ENCODE measurements around the gene MYG1. TPM values are rescaled to one million over a fixed set of nuclear protein-coding genes. Genes with fewer than 3 reads are reported as not detected.
A peak's percentile ranks its signal among the peaks of the same experiment; 100 is the strongest.

The MYG1 gene, protein sequence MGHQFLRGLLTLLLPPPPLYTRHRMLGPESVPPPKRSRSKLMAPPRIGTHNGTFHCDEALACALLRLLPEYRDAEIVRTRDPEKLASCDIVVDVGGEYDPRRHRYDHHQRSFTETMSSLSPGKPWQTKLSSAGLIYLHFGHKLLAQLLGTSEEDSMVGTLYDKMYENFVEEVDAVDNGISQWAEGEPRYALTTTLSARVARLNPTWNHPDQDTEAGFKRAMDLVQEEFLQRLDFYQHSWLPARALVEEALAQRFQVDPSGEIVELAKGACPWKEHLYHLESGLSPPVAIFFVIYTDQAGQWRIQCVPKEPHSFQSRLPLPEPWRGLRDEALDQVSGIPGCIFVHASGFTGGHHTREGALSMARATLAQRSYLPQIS
- total RNA-seq: 63.4 TPM

- DNase-seq (ENCODE audit: low spot score): peak; percentile 91
Observed at GRCh38 chr12:53299454-53300180, at the start of gene MYG1. Gene MYG1, plus strand, starts transcription at chr12:53299695. Its CDS starts 43 bp downstream, at chr12:53299738.

DNA sequence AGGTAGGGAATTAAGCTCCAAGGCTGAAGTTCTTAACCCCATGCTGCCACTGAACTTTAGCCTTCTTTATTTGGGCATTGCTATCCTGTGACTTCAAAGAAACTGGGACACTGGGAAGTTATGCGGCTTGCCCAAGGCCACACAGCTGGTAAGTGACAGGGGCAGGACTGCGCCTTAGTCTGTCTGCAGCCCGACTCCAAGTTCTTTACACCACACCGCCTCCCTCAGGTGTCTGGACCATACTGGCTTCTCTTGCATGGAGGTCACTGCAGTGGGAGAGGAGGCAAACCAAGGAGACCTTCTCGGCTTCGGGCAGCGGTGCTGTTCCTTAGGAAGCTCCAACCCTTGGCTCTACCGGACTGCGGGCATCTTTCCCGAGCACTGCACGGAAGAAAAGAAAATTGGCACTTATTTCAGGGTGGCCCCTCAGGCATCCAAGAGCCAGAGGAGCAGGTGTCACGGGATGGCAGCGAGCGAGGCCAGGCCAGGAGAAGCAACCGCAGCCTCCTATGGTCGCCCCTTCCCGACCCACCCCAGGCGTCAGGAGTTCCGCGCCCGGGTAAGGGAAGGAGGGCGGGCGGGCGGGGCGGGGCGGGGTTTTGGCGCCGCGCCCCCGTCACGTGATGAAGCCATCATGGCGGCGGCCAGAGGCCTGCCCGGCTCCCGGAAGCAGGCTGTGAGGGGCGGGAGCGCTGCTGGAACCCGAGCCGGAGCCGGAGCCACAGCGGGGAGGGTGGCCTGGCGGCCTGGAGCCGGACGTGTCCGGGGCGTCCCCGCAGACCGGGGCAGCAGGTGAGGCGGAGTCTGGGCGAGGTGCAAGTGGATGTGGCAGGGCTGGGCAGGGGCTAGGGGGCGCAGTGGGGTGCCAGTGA lies 47.8 kb upstream of the MYG1 start:
- DNase-seq (ENCODE audit: low spot score): peak; percentile 73

GRCh38 chr12:53252349-53252916 lies 47.1 kb upstream of the MYG1 start:
- DNase-seq (ENCODE audit: low spot score): no peak

GRCh38 chr12:53253298-53253697 lies 46.2 kb upstream of the MYG1 start:
- DNase-seq (ENCODE audit: low spot score): no peak

GRCh38 chr12:53254816-53255545 lies 44.5 kb upstream of the MYG1 start:
- no peak for DNase-seq (ENCODE audit: low spot score)

DNA sequence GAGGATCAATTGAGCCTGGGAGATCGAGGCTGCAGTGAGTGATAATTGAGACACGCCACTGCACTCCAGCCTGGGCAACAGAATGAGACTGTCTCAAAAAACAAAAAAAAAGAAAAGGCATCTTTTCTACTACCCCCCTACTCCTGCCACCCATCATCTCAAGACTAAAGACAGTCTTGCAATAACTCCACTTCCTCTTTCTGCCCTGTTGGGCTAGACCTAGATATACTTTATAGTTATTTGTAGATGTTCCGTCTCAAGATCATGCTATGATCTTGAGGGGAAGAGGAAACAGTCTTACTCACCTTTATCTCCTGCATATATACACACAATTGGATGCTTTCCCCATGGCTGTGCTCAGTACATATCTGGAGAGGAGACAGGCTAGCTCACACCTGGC lies 43.5 kb upstream of the MYG1 start:
- no peak for DNase-seq (ENCODE audit: low spot score)

GRCh38 chr12:53258541-53259539 lies 40.7 kb upstream of the MYG1 start:
- no peak for DNase-seq (ENCODE audit: low spot score)

DNA sequence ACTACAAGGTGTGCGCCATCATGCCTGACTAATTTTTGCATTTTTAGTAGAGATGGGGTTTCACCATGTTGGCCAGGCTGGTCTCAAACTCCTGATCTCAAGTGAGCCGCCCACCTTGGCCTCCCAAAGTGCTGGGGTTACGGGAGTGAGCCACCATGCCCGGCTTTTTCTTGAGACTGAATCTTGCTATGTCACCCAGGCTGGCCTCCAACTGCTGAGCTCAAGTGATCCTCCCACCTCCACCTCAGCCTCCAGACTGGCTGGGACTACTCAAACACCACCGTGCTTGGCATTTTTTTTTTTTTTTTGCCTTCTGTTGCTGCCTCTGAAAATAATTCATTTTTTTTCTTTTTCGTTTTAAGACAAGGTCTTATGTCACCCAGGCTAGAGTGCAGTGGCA lies 39.6 kb upstream of the MYG1 start:
- no peak for DNase-seq (ENCODE audit: low spot score)

- no peak for DNase-seq (ENCODE audit: low spot score)
Observed at GRCh38 chr12:53265783-53266182, 33.7 kb upstream of the MYG1 start.

- DNase-seq (ENCODE audit: low spot score): no peak
Observed at GRCh38 chr12:53267306-53267998, 32.0 kb upstream of the MYG1 start.

DNA sequence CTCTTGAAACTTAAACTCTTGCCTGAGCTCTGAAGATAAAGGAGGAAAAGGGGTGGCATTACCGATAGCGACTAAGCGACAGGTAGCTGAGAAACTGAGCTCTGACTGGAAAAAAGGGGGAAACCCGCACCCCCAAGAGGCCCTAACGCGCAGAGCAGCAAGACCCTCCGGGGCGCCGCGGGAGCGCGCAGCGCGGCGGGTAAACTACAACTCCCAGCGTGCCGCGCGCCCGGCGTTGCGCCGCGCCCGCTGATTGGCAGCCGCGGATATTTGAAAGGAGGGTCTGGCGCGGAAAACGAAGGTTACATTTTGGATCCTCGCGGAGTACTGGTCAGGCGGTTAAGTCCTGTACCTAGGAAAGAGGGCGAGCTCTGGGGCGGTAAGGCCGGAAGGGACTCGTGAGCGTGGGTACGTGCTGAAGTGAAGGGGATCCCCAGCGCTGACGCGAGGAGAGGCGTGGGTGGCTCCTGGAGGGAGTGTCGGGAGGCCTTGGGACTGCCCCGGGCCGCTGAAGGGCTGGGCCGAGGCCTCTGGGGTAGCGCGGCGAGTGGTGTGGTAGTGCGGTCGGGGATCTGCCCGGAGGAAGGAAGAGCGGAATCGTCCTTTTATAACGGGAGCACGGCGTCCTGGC lies 31.4 kb upstream of the MYG1 start, which contains the start of gene ESPL1:
Gene ESPL1 (plus strand): TSS at position 301 of the 631 bp plus-strand sequence. CDS start 468 bp downstream, outside the sequence.
- DNase-seq (ENCODE audit: low spot score): peak; percentile 67

DNA sequence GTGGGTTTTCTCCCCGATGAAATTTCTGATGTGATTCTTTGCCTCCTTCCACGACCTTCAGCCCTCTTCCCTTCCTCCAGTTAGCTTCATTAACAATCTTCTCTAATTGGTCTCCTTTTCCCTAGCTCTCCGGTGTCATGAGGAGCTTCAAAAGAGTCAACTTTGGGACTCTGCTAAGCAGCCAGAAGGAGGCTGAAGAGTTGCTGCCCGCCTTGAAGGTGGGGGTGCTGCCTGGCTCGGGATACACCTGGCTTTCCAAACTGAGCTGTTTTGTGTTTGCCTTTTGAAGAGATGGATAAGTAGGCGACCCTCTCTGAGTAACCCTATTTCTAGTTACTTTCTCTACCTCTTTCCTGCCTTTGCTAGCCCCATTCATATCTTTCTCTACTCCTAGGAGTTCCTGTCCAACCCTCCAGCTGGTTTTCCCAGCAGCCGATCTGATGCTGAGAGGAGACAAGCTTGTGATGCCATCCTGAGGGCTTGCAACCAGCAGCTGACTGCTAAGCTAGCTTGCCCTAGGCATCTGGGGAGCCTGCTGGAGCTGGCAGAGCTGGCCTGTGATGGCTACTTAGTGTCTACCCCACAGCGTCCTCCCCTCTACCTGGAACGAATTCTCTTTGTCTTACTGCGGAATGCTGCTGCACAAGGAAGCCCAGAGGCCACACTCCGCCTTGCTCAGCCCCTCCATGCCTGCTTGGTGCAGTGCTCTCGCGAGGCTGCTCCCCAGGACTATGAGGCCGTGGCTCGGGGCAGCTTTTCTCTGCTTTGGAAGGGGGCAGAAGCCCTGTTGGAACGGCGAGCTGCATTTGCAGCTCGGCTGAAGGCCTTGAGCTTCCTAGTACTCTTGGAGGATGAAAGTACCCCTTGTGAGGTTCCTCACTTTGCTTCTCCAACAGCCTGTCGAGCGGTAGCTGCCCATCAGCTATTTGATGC lies 30.6 kb upstream of the MYG1 start:
- no peak for DNase-seq (ENCODE audit: low spot score)

- DNase-seq (ENCODE audit: low spot score): no peak
Observed at GRCh38 chr12:53274445-53274844, 25.1 kb upstream of the MYG1 start.

- no peak for DNase-seq (ENCODE audit: low spot score)
Observed at GRCh38 chr12:53276511-53276910, 23.0 kb upstream of the MYG1 start.

- DNase-seq (ENCODE audit: low spot score): no peak
Observed at GRCh38 chr12:53277981-53278380, 21.5 kb upstream of the MYG1 start.

DNA sequence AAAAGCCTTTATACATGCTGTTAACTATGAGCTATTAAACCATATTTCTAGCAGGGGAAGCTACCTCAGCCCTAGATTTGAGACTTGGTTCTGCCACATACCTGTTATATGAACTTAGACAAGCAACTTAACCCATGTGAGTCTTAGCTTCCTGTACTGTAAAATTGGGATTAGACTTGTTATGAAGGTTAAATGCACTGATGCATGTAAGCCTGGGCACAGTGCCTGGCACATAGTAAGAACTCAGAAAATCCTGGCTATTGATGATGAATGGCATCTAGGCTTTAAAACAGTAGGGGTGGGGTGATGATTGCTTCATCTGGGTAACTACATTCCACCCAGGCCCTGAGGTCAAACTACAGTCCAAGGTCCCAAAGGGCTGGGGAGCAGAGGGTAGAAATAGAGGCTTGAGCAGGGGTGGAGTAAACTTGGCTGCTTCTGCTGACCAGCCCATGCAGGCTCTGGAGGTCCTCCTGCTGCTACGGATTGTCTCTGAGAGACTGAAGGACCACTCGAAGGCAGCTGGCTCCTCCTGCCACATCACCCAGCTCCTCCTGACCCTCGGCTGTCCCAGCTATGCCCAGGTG lies 20.1 kb upstream of the MYG1 start:
- no peak for DNase-seq (ENCODE audit: low spot score)

GRCh38 chr12:53279888-53280498 lies 19.5 kb upstream of the MYG1 start:
- DNase-seq (ENCODE audit: low spot score): no peak
